Jurkat, Clone E6-1 (cell line): ENCODE data around the gene TYSND1.
"Not testable (repeated sequence)": the region's sequence is repeated elsewhere in the genome, so short reads cannot be mapped to it uniquely, and the experiment has no call there.

ENCODE experiments used
- DNase-seq: peaks from one replicate; pipeline ENCODE4 v3.0.0-alpha.2; 2011; ENCODE audit warnings: low read depth, low spot score
- H3K4me3 ChIP-seq: 2 replicates; pipeline ENCODE4 v1.5.1; 2011; ENCODE audit warnings: mild to moderate bottlenecking, low read length, control low read depth, moderate library complexity

Gene TYSND1

GRCh38 chr10:70119623-70120022 is 26.9 kb downstream of the TYSND1 start:
- DNase-seq: no peak
- H3K4me3 ChIP-seq: no peak overlapping the region

GRCh38 chr10:70119197-70119596 is 27.3 kb downstream of the TYSND1 start:
- no peak for DNase-seq
- H3K4me3 ChIP-seq: no peak overlapping the region

- no peak overlapping the region for H3K4me3 ChIP-seq
- no peak for DNase-seq
These were observed 28.3 kb downstream of the TYSND1 start for GRCh38 chr10:70118196-70118595.

- no peak overlapping the region for H3K4me3 ChIP-seq
- no peak for DNase-seq
These were observed 28.9 kb downstream of the TYSND1 start for GRCh38 chr10:70117646-70118045.

- peak; percentile 26 for DNase-seq
- no peak overlapping the region for H3K4me3 ChIP-seq
These were observed 30.4 kb downstream of the TYSND1 start for GRCh38 chr10:70115948-70116682.

GRCh38 chr10:70114902-70115301 is 31.6 kb downstream of the TYSND1 start:
- DNase-seq: no peak
- H3K4me3 ChIP-seq: no peak overlapping the region

- DNase-seq: no peak
- H3K4me3 ChIP-seq: no peak overlapping the region
These were observed 34.4 kb downstream of the TYSND1 start for GRCh38 chr10:70112071-70112470.

GRCh38 chr10:70111496-70111895 is 35.0 kb downstream of the TYSND1 start:
- no peak for DNase-seq
- H3K4me3 ChIP-seq: no peak overlapping the region

- no peak overlapping the region for H3K4me3 ChIP-seq
- no peak for DNase-seq
These were observed 37.3 kb downstream of the TYSND1 start for GRCh38 chr10:70109064-70109729.

- no peak for DNase-seq
- H3K4me3 ChIP-seq: no peak overlapping the region
These were observed 39.3 kb downstream of the TYSND1 start for GRCh38 chr10:70106958-70107791.

- no peak for DNase-seq
- H3K4me3 ChIP-seq: no peak overlapping the region
These were observed 44.8 kb downstream of the TYSND1 start for GRCh38 chr10:70101668-70102067.

GRCh38 chr10:70101068-70101562 is 45.4 kb downstream of the TYSND1 start:
- peak; percentile 35 for DNase-seq
- H3K4me3 ChIP-seq: not testable (repeated sequence)

GRCh38 chr10:70098271-70098670 is 48.2 kb downstream of the TYSND1 start:
- no peak for DNase-seq
- H3K4me3 ChIP-seq: no peak overlapping the region

- H3K4me3 ChIP-seq: no peak overlapping the region
- DNase-seq: no peak
These were observed 49.0 kb downstream of the TYSND1 start for GRCh38 chr10:70097459-70097858.

- H3K4me3 ChIP-seq: no peak overlapping the region
- no peak for DNase-seq
These were observed 49.6 kb downstream of the TYSND1 start for GRCh38 chr10:70096705-70097420.

- no peak for DNase-seq
- no peak overlapping the region for H3K4me3 ChIP-seq
These were observed 50.3 kb downstream of the TYSND1 start for GRCh38 chr10:70096016-70096704.

GRCh38 chr10:70094250-70094649 is 52.2 kb downstream of the TYSND1 start:
- no peak overlapping the region for H3K4me3 ChIP-seq
- DNase-seq: no peak

- DNase-seq: peak; percentile 79
- peak overlapping the region; percentile 49 for H3K4me3 ChIP-seq
These were observed 53.1 kb downstream of the TYSND1 start for GRCh38 chr10:70093335-70093944.
